Endothelial cell (in vitro differentiated cells): ENCODE data around the gene CCL17. TPM values are rescaled to one million over a fixed set of nuclear protein-coding genes. Genes with fewer than 3 reads are reported as not detected.
A peak's percentile ranks its signal among the peaks of the same experiment; 100 is the strongest.

Source experiments
- DNase-seq: peaks from one replicate; pipeline ENCODE4 v3.0.0; 2021; ENCODE audit warnings: low spot score
- H3K27ac Mint-ChIP-seq: one replicate; pipeline ENCODE4 v1.8.0; 2021; ENCODE audit warnings: mixed read lengths, inconsistent platforms; ENCODE audit not compliant: unreplicated experiment
- H3K27me3 Mint-ChIP-seq: one replicate; pipeline ENCODE4 v1.8.0; 2021; ENCODE audit warnings: mild to moderate bottlenecking, moderate library complexity, mixed read lengths, inconsistent platforms; ENCODE audit not compliant: unreplicated experiment
- H3K36me3 Mint-ChIP-seq: one replicate; pipeline ENCODE4 v1.8.0; 2021; ENCODE audit warnings: mild to moderate bottlenecking, low read depth, mixed read lengths, inconsistent platforms; ENCODE audit not compliant: unreplicated experiment
- H3K4me1 Mint-ChIP-seq: one replicate; pipeline ENCODE4 v1.8.0; 2021; ENCODE audit warnings: mild to moderate bottlenecking, mixed read lengths, inconsistent platforms; ENCODE audit not compliant: unreplicated experiment
- H3K4me3 Mint-ChIP-seq: one replicate; pipeline ENCODE4 v1.8.0; 2021; ENCODE audit warnings: mild to moderate bottlenecking, mixed read lengths, inconsistent platforms; ENCODE audit not compliant: unreplicated experiment
- H3K9me3 Mint-ChIP-seq: one replicate; pipeline ENCODE4 v1.8.0; 2021; ENCODE audit warnings: mixed read lengths, inconsistent platforms; ENCODE audit not compliant: unreplicated experiment
- total RNA-seq: library from RNA; stranded (reverse); fragmentation: NEBNext Ultra II Directional; extraction: Animal tissue kit (Norgen Biotek cat#: 25700); gene quantifications from one replicate; pipeline ENCODE4 v1.2.1, GENCODE V29; 2021; ENCODE audit not compliant: unreplicated experiment
- TF ChIP-seq, protein P1 (sequence below): fragments of 200-600 bp; sonication (generic); IDR thresholded peaks from one replicate; pipeline ENCODE4 v1.5.0; 2021; ENCODE audit warnings: antibody characterized with exemption; ENCODE audit not compliant: unreplicated experiment

CCL17 gene
- total RNA-seq, 1 donor from 2014 or later = not detected

DNA sequence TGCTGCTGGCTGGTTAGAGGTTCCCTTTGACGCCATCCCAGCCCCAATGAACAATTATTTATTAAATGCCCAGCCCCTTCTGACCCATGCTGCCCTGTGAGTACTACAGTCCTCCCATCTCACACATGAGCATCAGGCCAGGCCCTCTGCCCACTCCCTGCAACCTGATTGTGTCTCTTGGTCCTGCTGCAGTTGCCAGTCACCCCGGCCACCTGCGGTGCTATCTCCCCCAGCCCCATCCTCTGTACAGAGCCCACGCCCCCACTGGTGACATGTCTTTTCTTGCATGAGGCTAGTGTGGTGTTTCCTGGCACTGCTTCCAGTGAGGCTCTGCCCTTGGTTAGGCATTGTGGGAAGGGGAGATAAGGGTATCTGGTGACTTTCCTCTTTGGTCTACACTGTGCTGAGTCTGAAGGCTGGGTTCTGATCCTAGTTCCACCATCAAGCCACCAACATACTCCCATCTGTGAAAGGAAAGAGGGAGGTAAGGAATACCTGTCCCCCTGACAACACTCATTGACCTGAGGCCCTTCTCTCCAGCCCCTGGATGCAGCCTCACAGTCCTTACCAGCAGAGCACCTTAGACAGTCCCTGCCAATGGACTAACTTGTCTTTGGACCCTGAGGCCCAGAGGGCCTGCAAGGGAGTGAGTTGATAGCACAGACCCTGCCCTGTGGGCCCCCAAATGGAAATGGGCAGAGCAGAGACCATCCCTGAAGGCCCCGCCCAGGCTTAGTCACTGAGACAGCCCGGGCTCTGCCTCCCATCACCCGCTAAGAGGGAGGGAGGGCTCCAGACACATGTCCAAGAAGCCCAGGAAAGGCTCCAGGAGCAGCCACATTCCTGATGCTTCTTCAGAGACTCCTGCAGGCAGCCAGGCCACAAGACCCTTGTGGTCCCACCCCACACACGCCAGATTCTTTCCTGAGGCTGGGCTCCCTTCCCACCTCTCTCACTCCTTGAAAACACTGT is 21.0 kb upstream of the CCL17 start:
- peaks cover 9% of the 10 kb centered on the region for H3K4me1 Mint-ChIP-seq
- no peak overlapping the region for H3K4me3 Mint-ChIP-seq
- H3K27me3 Mint-ChIP-seq = peaks cover 8% of the 10 kb centered on the region
- peak overlapping the region; percentile 30 for H3K27ac Mint-ChIP-seq
- H3K36me3 Mint-ChIP-seq = no peaks in the 10 kb centered on the region
- no peak for DNase-seq
- TF ChIP-seq, protein P1, sequence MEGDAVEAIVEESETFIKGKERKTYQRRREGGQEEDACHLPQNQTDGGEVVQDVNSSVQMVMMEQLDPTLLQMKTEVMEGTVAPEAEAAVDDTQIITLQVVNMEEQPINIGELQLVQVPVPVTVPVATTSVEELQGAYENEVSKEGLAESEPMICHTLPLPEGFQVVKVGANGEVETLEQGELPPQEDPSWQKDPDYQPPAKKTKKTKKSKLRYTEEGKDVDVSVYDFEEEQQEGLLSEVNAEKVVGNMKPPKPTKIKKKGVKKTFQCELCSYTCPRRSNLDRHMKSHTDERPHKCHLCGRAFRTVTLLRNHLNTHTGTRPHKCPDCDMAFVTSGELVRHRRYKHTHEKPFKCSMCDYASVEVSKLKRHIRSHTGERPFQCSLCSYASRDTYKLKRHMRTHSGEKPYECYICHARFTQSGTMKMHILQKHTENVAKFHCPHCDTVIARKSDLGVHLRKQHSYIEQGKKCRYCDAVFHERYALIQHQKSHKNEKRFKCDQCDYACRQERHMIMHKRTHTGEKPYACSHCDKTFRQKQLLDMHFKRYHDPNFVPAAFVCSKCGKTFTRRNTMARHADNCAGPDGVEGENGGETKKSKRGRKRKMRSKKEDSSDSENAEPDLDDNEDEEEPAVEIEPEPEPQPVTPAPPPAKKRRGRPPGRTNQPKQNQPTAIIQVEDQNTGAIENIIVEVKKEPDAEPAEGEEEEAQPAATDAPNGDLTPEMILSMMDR = no peak
- no peaks in the 10 kb centered on the region for H3K9me3 Mint-ChIP-seq

DNA sequence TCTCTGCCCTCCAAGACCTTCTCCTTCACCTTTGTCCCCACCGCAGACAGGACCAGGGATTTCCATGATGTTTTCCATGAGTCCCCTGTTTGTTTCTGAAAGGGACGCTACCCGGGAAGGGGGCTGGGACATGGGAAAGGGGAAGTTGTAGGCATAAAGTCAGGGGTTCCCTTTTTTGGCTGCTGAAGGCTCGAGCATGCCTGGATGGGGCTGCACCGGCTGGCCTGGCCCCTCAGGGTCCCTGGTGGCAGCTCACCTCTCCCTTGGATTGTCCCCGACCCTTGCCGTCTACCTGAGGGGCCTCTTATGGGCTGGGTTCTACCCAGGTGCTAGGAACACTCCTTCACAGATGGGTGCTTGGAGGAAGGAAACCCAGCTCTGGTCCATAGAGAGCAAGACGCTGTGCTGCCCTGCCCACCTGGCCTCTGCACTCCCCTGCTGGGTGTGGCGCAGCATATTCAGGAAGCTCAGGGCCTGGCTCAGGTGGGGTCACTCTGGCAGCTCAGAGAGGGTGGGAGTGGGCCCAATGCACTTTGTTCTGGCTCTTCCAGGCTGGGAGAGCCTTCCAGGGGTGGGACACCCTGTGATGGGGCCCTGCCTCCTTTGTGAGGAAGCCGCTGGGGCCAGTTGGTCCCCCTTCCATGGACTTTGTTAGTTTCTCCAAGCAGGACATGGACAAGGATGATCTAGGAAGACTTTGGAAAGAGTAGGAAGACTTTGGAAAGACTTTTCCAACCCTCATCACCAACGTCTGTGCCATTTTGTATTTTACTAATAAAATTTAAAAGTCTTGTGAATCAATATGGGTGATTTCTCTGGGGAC is 20.1 kb upstream of the CCL17 start:
- Mint-ChIP-seq H3K4me1 (peaks cover 9% of the 10 kb centered on the region), H3K36me3 (no peaks in the 10 kb centered on the region)
- no peak for DNase-seq

DNA sequence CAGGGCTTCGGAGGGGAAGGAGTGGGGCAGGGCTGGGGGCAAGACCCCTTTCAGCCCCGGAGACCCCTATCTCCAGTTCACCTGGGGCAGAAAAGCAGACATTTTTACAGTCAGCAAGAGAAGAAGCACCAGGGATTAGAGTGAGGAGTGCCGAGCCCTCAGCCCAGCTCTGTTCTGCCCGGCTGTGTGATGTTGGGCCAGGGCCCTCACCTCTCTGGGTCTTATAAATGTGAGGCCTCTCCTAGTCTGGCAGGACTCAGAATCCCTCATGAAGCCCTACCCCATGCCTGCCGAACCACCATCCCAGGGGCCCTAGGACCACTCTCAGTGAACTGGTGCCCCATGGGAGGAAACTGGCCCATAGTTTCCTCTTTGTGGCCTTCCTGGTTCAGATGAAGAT is 19.5 kb upstream of the CCL17 start:
- Mint-ChIP-seq H3K27ac (no peak overlapping the region), H3K4me1 (peaks cover 9% of the 10 kb centered on the region), H3K27me3 (peaks cover 9% of the 10 kb centered on the region), H3K36me3 (no peaks in the 10 kb centered on the region), H3K9me3 (no peaks in the 10 kb centered on the region), H3K4me3 (no peak overlapping the region)
- DNase-seq = no peak
- TF ChIP-seq, protein P1 = no peak

More for the DNA sequence above, 20.1 kb upstream of the CCL17 start:
- no peak overlapping the region for H3K27ac Mint-ChIP-seq
- H3K9me3 Mint-ChIP-seq = no peaks in the 10 kb centered on the region
- peaks cover 9% of the 10 kb centered on the region for H3K27me3 Mint-ChIP-seq
- no peak overlapping the region for H3K4me3 Mint-ChIP-seq
- TF ChIP-seq, protein P1 = no peak

DNA sequence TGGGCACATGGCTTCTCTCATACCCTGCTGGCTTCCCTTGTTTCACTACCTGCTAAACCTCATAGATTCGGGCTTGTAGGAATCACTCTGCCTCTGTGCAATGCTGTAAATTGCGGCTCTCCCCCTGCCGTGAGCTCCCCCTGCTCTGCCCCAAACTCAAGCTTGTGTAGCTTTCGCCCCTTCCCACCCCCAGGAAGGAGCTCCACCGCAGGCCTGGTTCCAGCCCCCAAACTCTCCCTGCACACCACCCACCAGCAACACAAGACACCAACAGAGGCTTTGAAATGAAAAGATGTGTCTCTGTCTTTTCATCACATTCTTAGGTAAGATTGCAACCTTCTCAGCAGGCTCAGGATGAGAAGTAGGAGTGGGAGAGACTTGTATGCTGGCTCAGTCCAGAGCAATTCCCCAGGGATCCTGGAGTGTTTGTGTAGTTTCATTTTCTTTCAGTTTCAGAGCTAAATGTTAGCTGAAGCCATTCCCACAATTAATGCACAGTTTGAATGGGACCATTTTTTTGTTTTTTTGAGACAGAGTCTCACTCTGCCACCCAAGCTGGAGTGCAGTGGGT is 18.1 kb upstream of the CCL17 start:
- TF ChIP-seq, protein P1 = no peak
- Mint-ChIP-seq H3K4me1 (peaks cover 3% of the 10 kb centered on the region), H3K27ac (no peak overlapping the region), H3K9me3 (no peaks in the 10 kb centered on the region), H3K36me3 (no peaks in the 10 kb centered on the region), H3K4me3 (no peak overlapping the region), H3K27me3 (peaks cover 9% of the 10 kb centered on the region)
- DNase-seq = no peak
